CD4-positive, alpha-beta T cell treated with Interleukin-17A for 1 hour (primary cell): ENCODE results near the gene SEPTIN8.

Experiments used
- DNase-seq: peaks from one replicate; pipeline ENCODE4 v3.0.0-alpha.2; 2020

Gene SEPTIN8

GRCh38 chr5:132746592-132746953, 30.5 kb downstream of the SEPTIN8 start:
- no peak for DNase-seq

DNA sequence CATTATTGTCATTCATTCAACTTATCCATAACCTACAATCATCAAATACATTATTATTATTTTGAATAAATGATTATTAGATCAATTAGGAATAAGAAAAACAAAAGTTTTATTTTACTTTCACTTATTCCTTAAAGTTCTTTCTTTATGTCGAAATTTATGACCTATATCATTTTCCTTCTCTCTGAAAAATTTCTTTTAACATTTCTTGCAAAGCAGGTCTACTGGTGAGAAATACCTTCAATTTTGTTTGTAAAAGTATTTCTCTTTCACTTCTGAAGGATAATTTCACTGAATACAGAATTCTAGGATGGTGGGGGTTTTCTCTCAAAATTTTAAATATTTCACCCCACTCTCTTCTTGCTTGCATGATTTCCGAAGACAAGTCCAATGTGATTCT, 32.4 kb downstream of the SEPTIN8 start:
- DNase-seq = no peak

DNA sequence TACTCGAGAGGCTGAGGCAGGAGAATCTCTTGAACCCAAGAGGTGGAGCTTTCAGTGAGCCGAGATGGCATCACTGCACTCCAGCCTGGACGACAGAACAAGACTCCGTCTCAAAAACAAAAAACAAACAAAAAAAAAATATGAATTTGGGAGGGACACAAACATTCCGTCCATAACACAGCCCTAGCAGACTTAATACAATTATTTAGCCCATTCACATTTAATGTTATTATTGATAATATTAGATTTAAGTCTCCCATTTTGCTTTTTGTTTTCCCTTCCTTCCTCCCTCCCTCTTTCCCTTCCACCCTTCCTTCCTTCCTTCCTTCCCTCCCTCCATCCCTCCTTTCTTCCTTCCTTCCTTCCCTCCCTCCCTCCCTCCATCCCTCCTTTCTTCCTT, 34.4 kb downstream of the SEPTIN8 start:
- DNase-seq = no peak

DNA sequence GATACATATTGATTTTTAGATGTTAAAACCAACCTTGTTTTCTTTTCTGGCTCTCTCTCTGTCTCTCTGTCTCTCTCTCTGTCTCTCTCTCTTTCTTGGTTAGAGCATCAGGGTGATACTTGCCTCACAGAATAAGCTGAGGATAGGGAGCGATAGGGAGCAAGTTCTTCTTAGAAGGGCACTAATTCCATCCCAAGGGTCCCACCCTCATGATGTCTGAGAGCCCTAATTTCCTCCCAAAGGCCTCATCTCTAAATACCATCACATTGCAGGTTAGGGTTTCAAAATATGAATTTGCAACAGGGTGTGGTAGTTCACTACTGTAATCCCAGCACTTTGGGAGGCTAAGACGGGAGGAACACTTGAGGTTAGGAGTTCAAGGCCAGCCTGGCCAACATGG, 34.9 kb downstream of the SEPTIN8 start:
- DNase-seq = no peak

GRCh38 chr5:132739232-132739631, 37.8 kb downstream of the SEPTIN8 start:
- no peak for DNase-seq

DNA sequence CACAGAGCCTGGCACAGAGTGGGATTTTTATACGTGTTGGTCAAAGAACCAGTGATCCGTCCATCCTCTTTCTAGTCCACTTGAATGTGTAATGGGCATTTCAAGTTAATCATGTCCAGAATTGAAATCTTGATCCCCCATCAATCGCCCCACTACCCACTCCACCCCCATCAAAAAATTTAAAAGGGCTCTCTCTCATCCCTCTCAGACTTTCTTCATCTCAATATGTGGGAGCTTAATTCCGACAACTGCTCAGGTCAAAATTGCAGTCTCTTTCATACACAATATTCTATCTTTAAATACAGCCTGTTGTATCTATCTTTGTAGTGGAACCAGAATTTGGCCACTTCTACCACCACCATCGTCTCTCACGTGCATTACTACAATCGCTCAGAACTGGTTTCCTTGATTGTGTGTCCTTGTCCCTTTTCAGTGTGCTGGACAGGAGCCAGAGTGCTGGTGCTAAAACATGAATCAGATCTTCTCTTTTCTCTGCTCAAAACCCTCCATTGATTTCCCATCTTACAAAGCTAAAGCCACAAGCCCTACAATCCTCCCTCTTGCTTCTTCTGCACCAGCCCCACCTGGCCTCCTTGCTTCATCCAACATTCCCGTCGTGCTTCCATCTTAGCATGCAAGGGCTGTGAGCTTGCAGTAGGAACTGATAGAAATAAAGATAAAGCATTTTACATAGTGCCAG, 38.9 kb downstream of the SEPTIN8 start:
- no peak for DNase-seq

GRCh38 chr5:132736853-132737833, 39.9 kb downstream of the SEPTIN8 start, which contains the start of gene KIF3A:
TSS of gene KIF3A (minus strand) at chr5:132737546. CDS start at chr5:132737419, 127 bp downstream.
- DNase-seq = peak; percentile 98

GRCh38 chr5:132734687-132735086, 42.4 kb downstream of the SEPTIN8 start:
- DNase-seq = no peak

DNA sequence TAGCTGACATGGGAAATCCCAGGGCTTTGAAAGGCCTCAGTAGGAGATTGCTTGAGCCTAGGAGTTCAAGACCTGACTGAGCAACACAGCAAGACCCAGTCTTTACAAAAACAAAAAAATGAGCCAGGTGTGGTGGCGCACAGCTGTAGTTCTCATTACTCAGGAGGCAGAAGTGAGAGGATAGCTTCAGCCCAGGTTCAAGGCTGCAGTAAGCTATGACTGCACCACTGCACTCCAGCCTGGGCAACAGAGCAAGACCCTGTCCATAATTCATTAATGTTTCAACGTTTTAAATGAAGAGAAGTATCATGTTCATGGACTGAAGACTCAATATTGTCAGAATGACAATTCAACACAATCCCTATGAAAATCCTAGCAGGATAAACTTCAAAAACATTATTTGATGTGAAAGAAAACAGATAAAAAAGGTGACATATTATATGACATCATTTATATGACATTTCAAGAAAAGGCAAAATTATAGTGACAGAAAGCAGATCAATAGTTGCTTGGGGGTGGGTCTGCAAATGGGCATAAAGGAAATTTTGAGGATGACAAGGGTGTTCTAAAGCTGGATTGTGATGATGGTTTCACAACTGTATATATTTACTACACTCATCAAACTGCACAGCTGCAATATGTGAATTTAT, 43.4 kb downstream of the SEPTIN8 start:
- no peak for DNase-seq

DNA sequence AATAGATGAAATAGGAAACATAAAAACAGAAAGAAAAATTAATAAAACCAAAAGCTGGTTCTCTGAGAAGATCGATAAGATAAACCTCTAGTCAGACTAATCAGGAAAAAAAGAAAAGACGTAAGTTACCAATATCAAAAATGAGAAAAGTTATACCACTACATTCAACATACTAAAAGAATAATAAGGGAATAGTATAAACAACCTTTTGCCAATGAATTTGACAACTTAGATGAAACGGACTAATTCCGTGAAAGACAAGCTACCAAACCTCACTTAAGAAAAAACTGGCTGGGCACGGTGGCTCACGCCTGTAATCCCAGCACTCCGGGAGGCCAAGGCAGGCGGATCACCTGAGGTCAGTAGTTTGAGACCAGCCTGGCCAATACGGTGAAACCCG, 47.1 kb downstream of the SEPTIN8 start:
- no peak for DNase-seq

- no peak for DNase-seq
These were observed 51.3 kb downstream of the SEPTIN8 start for GRCh38 chr5:132725745-132726144.

DNA sequence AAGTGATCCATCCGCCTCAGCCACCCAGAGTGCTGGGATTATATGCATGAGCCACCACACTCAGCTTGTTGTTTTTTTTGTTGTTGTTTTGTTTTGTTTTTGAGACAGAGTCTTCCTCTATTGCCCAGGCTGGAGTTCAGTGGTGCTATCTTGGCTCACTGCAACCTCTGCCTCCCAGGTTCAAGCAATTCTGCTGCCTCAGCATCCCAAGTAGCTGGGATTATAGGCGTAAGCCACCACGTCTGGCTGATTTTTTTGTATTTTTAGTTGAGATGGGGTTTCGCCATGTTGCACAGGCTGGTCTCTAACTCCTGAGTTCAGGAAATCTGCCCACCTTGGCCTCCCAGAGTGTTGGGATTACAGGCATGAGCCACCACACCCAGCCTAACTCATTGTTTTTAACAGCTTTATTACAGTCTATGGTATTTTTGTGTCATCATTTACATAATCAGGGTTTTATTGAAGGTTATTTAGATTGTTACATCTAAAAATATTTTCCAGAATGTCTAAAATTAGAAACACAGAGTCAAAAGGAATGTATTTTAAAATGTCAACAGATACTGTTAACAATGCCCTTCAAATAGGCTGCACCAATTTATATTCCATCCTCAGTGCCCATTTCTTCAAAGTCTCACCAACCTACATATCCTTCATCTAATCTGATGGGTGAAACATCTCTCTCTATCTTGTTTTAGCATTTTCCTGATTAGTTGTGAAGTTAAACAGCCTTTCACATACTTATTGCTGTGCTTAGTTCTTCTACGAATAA, 58.3 kb downstream of the SEPTIN8 start:
- no peak for DNase-seq

DNA sequence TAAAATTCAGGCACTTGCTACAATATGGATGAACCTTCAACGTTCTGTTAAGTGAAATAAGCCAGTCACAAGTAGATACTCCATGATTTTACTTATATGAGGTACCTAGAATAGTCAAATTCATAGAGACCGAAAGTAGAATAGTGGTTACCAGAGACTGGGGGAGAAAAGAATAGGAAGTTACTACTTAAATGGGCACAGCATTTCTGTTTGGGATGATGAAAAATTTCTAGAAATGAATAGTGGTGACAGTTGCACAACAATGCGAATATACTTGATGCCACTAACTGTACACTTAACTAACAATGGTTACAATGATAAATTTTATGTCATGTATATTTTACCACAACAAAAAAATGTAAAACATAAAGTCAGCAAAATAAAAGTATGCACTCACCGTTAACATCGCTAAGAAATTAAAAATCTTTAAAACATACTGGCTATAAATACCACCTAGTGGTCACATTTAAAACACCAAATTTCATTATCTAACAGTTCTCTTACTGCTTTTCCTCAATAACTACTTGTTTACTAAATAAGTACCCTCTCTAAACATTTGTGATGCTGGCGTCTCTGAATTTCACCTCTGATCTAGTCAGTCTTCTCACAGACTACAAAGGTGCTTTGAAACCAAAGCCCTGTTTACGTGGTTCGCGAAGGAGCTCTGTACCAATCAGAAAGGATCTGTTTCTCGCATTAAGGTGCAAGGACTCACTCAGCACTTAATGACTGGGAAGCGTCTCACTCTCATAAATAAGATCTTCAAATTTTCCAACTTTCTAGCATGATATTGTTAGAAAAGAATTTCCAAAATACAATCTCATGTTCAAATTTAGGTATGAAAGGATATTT, 62.4 kb downstream of the SEPTIN8 start:
- peak; percentile 20 for DNase-seq

GRCh38 chr5:132708645-132709044, 68.4 kb downstream of the SEPTIN8 start:
- DNase-seq = no peak

DNA sequence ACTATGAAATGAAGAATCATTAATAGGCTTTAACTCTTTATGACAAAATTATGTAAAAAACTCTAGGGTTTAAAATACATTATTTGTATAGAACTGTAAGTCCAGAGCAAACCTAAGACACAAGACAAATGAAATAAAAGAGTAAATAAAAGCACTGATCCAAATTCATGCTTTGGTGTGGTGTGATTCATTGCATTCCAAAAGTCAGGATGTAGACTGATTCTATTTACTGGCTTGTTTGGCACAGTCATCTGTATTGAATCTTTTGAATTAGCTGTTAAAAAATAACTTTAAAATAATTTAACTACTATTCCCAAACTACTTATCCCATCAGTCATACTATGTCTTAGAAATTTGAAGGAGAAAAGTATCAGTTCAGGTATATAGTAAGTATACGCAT, 72.2 kb downstream of the SEPTIN8 start:
- DNase-seq = no peak
